Esophagus muscularis mucosa (tissue), 3 donors: ENCODE results near the gene ARSI.

Source experiments
- CTCF ChIP-seq, 3 experiments: fragments of 200-600 bp in 2 of 3; fragments of 450-650 bp in 1 of 3; sonication (generic) in 2 of 3; IDR thresholded peaks; one replicate each; pipeline ENCODE4 v1.5.1; 2017 to 2019; ENCODE audit warnings: antibody characterized with exemption in 3 of 3, mild to moderate bottlenecking in 2 of 3, moderate library complexity in 1 of 3
- POLR2A ChIP-seq: fragments of 450-650 bp; IDR thresholded peaks from one replicate; pipeline ENCODE4 v1.6.1; 2017; ENCODE audit warnings: antibody characterized with exemption, moderate library complexity, mild to moderate bottlenecking, low read depth

GRCh38 chr5:150321784-150322183 is 19.1 kb upstream of the ARSI start:
- TF ChIP-seq POLR2A (no peak), CTCF (IDR thresholded peaks at IDR 0.05) (no peak)
